ENCODE results near the gene GPR33. TPM values are rescaled to one million over a fixed set of nuclear protein-coding genes. Genes with fewer than 3 reads are reported as not detected.

Gene GPR33
- total RNA-seq, 4 donors from 2014 or later: not detected

DNA sequence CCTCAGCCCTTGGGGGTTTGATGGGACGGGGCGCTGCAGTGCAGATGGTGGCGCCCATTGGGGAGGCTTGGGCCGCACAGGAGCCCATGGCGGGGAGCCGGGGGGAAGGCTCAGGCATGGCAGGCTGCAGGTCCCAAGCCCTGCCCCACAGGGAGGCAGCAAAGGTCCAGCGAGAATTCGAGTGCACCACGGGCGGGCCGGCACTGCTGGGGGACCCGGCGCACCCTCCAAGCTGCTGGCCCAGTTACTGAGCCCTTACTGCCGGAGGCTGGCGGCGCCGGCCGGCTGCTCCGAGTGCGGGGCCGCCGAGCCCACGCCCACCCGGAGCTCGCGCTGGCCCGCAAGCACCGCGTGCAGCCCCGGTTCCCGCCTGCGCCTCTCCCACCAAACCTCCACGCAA is 39.2 kb upstream of the GPR33 start:
- Histone ChIP-seq H3K27ac (no peak overlapping the region), H3K9me3 (no peaks in the 10 kb centered on the region), H3K36me3 (no peaks in the 10 kb centered on the region), H3K4me1 (no peaks in the 10 kb centered on the region), H3K27me3 (no peaks in the 10 kb centered on the region), H3K4me3 (replicated peaks in 1 of 3) (no peak overlapping the region)
- TF ChIP-seq, protein P1, sequence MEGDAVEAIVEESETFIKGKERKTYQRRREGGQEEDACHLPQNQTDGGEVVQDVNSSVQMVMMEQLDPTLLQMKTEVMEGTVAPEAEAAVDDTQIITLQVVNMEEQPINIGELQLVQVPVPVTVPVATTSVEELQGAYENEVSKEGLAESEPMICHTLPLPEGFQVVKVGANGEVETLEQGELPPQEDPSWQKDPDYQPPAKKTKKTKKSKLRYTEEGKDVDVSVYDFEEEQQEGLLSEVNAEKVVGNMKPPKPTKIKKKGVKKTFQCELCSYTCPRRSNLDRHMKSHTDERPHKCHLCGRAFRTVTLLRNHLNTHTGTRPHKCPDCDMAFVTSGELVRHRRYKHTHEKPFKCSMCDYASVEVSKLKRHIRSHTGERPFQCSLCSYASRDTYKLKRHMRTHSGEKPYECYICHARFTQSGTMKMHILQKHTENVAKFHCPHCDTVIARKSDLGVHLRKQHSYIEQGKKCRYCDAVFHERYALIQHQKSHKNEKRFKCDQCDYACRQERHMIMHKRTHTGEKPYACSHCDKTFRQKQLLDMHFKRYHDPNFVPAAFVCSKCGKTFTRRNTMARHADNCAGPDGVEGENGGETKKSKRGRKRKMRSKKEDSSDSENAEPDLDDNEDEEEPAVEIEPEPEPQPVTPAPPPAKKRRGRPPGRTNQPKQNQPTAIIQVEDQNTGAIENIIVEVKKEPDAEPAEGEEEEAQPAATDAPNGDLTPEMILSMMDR (IDR thresholded peaks at IDR 0.05): no peak
- no peak for TF ChIP-seq POLR2A (IDR thresholded peaks at IDR 0.05)
- DNase-seq: no peak
- intact Hi-C loops (cut with DNase I): no loop called here
- 99 to 100% methylated on average over 4 to 14 of the region's 33 CpGs for WGBS, 2 donors

DNA sequence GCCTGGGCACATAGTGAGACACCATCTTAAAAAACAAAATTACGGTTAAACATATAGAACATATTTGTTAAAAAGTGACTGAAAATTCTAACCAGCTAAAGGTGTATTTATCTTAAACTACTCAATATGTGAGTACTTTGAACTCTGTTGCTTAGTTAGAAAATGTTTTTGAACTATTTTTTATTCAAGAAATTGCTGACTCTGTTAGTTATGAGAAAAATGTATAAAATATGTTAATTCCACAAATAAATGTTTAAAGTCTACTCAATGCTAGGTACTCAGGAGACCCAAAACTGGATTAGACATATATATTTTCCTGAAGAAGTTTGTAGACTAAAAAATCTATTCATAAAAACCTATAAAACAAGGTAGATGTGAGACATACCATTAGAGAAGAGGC is 23.0 kb upstream of the GPR33 start:
- intact Hi-C loops (cut with DNase I): no loop called here
- Histone ChIP-seq H3K36me3 (no peaks in the 10 kb centered on the region), H3K4me1 (peaks cover 0 to 2% of the 10 kb centered on the region in 2 donors), H3K4me3 (replicated peaks in 1 of 3) (no peak overlapping the region), H3K27ac (no peak overlapping the region), H3K9me3 (no peaks in the 10 kb centered on the region), H3K27me3 (no peaks in the 10 kb centered on the region)
- TF ChIP-seq, protein P1 (IDR thresholded peaks at IDR 0.05): no peak
- TF ChIP-seq POLR2A (IDR thresholded peaks at IDR 0.05): no peak
- 93 to 100% methylated on average over 1 of the region's 1 CpG for WGBS, 2 donors
- DNase-seq: no peak

DNA sequence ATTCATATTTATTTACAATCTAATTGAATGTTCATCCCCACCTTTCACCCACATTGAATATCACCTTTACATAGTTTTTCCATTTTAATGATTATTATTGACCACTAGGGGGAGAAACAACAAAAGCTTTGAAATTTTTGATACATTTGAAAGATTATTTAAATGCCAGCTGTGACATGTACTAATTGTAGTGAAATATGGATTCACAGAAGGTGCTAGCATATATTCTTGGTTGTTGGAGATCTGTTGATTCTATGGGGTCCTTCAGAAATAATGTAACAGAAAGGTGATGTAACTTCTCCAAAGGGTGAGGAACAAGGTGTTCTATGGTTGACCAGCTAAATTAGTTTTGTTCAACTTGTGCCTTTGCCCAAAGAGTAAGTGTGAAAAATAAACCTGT is 22.4 kb upstream of the GPR33 start:
- Histone ChIP-seq H3K27me3 (no peaks in the 10 kb centered on the region), H3K36me3 (no peaks in the 10 kb centered on the region), H3K4me1 (peaks cover 4 to 9% of the 10 kb centered on the region in 2 donors), H3K27ac (no peak overlapping the region), H3K9me3 (no peaks in the 10 kb centered on the region), H3K4me3 (replicated peaks in 1 of 3) (no peak overlapping the region)
- intact Hi-C loops (cut with DNase I): no loop called here
- TF ChIP-seq, protein P1 (IDR thresholded peaks at IDR 0.05): peak in 5 of 6 experiments; percentile 44 to 83 (median 63)
- no peak for TF ChIP-seq POLR2A (IDR thresholded peaks at IDR 0.05)
- DNase-seq: no peak

DNA sequence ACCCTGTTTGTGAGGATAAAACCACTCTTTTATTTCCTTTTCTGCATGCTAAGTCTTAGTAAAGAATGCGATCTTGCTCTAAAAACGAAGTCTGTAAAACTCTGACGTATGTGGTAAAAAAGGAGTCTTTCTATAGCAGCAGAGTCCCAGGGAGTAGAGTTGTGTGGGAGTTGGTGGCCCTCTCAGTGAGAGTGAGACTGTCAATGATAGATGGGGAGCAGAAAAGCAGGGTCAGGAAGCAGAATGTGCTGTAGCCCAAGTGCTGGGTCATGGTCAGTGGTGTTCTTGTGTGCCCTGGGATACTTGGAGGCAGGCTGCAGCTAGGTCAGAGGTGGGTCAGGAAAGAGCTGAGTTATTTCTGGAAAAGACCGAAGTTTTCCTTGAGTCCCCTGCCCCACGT is 20.3 kb upstream of the GPR33 start:
- no peaks in the 10 kb centered on the region for H3K36me3 ChIP-seq
- intact Hi-C loops (cut with DNase I): no loop called here
- H3K9me3 ChIP-seq: no peaks in the 10 kb centered on the region
- no peak for TF ChIP-seq POLR2A (IDR thresholded peaks at IDR 0.05)
- TF ChIP-seq, protein P1 (IDR thresholded peaks at IDR 0.05): no peak
- peaks cover 8 to 13% of the 10 kb centered on the region in 2 donors for H3K4me1 ChIP-seq
- H3K4me3 ChIP-seq (replicated peaks in 1 of 3): no peak overlapping the region
- no peaks in the 10 kb centered on the region for H3K27me3 ChIP-seq
- no peak for DNase-seq
- no peak overlapping the region for H3K27ac ChIP-seq
- WGBS, 2 donors: 61 to 63% methylated on average over 5 of the region's 5 CpGs

DNA sequence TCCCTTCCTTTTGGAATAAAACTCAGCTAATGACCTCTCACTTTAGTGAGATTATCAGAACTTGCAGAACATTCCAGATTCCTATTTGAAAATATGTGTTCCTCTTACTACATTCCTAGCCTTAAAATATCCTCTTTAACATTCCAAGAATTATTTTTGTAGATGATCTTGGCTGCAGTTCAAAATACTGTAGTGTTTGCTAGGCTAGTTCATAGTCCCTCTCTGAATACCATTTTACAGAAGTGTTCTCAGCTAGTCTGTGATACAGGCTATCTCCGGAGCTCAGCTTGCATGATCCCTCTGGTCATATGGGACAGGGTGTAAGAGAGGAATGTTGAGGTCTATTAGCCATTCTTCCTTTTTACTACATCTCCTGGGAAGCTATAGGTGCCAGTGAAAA is 17.6 kb upstream of the GPR33 start:
- no peaks in the 10 kb centered on the region for H3K27me3 ChIP-seq
- no peaks in the 10 kb centered on the region for H3K36me3 ChIP-seq
- no peaks in the 10 kb centered on the region for H3K9me3 ChIP-seq
- TF ChIP-seq POLR2A (IDR thresholded peaks at IDR 0.05): no peak
- TF ChIP-seq, protein P1 (IDR thresholded peaks at IDR 0.05): no peak
- DNase-seq: no peak
- H3K4me3 ChIP-seq (replicated peaks in 1 of 3): no peak overlapping the region
- intact Hi-C loops (cut with DNase I): no loop called here
- H3K4me1 ChIP-seq: peaks cover 8 to 13% of the 10 kb centered on the region in 2 donors
- 16 to 29% methylated on average over 1 of the region's 1 CpG for WGBS, 2 donors
- no peak overlapping the region for H3K27ac ChIP-seq
